LoVo (cell line): ENCODE data around the gene COL13A1.

ENCODE experiments used
- DNase-seq: peaks from one replicate; pipeline ENCODE4 v3.0.0-alpha.2; 2016; ENCODE audit warnings: low spot score

Gene COL13A1

GRCh38 chr10:69963835-69964710, 162.4 kb downstream of the COL13A1 start:
- DNase-seq = no peak

GRCh38 chr10:69965086-69965485, 163.4 kb downstream of the COL13A1 start:
- no peak for DNase-seq

GRCh38 chr10:69965919-69966662, 164.4 kb downstream of the COL13A1 start:
- no peak for DNase-seq

- DNase-seq = no peak
Measured at GRCh38 chr10:69968830-69969229, 167.1 kb downstream of the COL13A1 start.

- no peak for DNase-seq
Measured at GRCh38 chr10:69969977-69970376, 168.3 kb downstream of the COL13A1 start.

GRCh38 chr10:69972981-69973397, 171.3 kb downstream of the COL13A1 start:
- no peak for DNase-seq

GRCh38 chr10:69973678-69974077, 172.0 kb downstream of the COL13A1 start:
- DNase-seq = no peak

GRCh38 chr10:69974551-69975155, 172.9 kb downstream of the COL13A1 start:
- DNase-seq = no peak

GRCh38 chr10:69976795-69977546, 175.3 kb downstream of the COL13A1 start:
- no peak for DNase-seq

GRCh38 chr10:69979174-69979573, 177.5 kb downstream of the COL13A1 start:
- no peak for DNase-seq

GRCh38 chr10:69980672-69981071, 179.0 kb downstream of the COL13A1 start:
- no peak for DNase-seq

GRCh38 chr10:69988094-69988493, 186.4 kb downstream of the COL13A1 start:
- no peak for DNase-seq

GRCh38 chr10:69991151-69991550, 189.4 kb downstream of the COL13A1 start:
- no peak for DNase-seq

GRCh38 chr10:69994262-69994661, 192.6 kb downstream of the COL13A1 start:
- peak; percentile 23 for DNase-seq

- no peak for DNase-seq
Measured at GRCh38 chr10:69996611-69997010, 194.9 kb downstream of the COL13A1 start.

GRCh38 chr10:70000262-70000661, 198.6 kb downstream of the COL13A1 start:
- no peak for DNase-seq

GRCh38 chr10:70007116-70007820, 205.6 kb downstream of the COL13A1 start:
- DNase-seq = no peak
